Inferior parietal cortex (tissue), 1 donor: Measurements from ENCODE around the gene LRRC63.
"Not testable (repeated sequence)": the region's sequence is repeated elsewhere in the genome, so short reads cannot be mapped to it uniquely, and the experiment has no call there.

Experiments
- DNase-seq: peaks from one replicate; pipeline ENCODE4 v3.0.0-alpha.2; 2016; ENCODE audit errors: extremely low spot score

LRRC63 gene, protein sequence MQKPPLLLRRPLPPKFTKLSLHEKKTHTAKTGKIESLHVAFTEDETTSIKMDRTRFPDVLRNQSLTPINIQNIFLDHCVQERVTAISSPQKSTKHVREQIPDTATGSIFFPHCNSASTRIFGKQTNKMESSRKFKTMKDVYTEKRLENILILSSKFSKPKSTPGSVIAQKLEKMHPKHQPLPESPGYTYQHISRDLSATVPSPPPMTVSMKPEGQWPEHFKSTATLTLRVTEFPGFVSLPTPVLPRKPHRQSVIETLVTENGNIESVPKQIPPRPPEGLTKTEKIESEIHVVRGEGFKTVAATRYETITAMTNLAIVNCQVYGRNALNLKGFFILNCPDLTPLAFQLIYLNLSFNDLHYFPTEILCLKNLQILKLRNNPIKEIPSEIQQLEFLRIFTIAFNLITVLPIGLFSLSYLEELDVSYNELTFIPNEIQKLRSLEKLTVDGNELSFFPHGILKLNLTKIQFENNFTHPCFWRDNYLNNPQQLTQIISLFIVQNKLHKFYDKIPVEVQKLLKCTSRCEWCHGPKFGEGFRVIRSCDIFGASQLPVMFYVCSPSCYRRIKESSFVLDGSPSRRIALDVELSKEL

GRCh38 chr13:46211483-46212351 lies at the start of gene LRRC63:
Gene LRRC63, plus strand, starts transcription at chr13:46211928. Its CDS starts 1,107 bp downstream, at chr13:46213035.
- peak; percentile 76 for DNase-seq

GRCh38 chr13:46162741-46163140 lies 49.0 kb upstream of the LRRC63 start:
- not testable (repeated sequence) for DNase-seq

GRCh38 chr13:46164661-46165060 lies 47.1 kb upstream of the LRRC63 start:
- DNase-seq, result no peak

DNA sequence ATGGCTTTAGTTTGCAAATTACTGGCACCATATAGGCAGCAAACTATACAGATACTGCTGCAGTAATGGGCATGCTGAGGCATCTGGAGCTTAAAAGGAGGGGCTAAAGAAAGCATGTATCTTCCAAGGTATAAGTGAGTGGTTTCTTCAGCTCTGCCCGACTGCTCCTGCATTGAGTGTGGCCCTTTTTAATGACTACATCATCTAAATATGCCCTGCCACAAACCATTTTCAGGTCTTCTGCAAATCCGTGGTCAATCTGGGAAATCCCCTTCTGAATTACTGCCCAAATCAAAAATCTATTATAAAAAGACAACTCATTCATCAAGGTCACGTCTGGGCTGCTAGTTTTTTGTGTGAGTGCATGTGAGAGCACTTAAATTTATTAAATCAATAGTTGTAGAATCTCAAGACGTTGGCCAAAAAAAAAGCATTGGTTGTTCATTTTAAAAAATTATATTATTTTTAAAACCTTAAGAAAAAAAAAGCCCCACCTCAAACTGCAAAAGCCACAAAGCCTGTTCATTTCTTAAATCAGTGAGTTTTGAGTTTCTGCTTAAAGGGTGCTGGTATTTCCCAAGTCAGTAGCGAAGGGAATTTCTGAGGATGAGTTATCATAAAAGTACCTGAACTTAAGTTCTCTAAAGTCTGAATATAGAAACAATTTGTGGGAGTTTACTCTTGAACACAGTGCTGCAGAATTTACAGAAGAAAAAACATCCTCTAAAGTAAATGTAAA lies 46.1 kb upstream of the LRRC63 start:
- DNase-seq, result no peak

DNA sequence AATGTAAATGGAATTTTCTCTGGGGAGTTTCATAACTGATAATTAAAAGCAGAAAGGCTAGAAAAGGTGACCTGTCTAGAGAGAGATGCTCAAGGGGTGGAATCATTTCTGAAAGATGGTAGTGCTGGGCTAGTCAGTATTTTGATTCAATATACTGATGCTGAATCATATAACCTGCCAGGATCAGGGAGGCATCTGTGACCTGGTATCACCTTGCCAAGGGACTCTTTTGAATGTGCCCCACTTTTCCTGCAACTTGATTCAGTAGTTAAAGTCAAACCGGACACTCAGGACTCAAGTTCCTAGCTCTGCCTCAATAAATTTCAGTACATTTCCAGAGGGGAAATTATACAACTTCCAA lies 45.5 kb upstream of the LRRC63 start:
- DNase-seq, result no peak

- DNase-seq, result no peak
Measured at GRCh38 chr13:46166947-46167610, 44.6 kb upstream of the LRRC63 start.

DNA sequence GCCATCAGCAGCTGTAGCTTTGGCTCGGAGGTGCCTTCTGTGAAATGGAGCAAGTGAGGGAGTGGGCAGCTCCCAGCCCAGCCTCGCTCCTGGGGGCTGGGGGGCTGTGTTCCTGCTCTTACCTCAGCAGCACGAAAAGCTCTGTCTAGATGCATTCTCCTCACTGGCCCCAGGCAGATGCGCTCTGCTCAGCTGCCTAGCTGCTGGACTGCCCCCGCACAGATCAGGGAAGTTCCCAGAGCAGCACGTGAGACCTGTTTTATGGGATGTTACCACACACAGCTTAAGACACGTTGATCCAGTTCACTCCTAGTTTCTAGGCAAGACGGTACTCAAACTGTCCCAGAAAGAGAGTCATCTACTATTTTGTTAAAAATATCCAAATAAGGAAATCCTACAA lies 43.4 kb upstream of the LRRC63 start:
- DNase-seq, result no peak

DNA sequence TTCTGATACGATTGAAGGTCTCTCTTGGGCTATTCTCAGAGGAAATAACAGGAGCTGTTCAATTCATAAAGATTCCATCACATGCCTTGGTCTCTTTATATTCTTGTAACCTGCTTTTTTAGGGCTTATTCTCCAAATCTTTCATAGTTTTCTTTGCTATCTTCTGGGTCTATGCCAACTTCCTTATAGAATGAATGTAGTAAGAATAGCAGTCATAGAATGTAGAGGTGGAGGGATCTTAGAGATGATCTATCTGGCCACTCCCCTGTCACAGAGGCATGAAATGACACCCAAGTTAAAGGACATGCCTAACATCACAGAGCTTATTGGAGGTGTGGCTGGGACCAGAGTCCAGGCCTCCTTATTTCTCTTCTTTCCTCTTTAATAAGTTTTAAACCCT lies 42.9 kb upstream of the LRRC63 start:
- DNase-seq, result no peak

- no peak for DNase-seq
Measured at GRCh38 chr13:46169758-46170157, 42.0 kb upstream of the LRRC63 start.

GRCh38 chr13:46170268-46170667 lies 41.5 kb upstream of the LRRC63 start:
- DNase-seq, result no peak

- DNase-seq, result no peak
Measured at GRCh38 chr13:46170687-46171086, 41.0 kb upstream of the LRRC63 start.

GRCh38 chr13:46171217-46171616 lies 40.5 kb upstream of the LRRC63 start:
- no peak for DNase-seq

- no peak for DNase-seq
Measured at GRCh38 chr13:46171739-46172138, 40.0 kb upstream of the LRRC63 start.

GRCh38 chr13:46172531-46172991 lies 39.2 kb upstream of the LRRC63 start:
- no peak for DNase-seq

GRCh38 chr13:46173656-46174055 lies 38.1 kb upstream of the LRRC63 start:
- no peak for DNase-seq

DNA sequence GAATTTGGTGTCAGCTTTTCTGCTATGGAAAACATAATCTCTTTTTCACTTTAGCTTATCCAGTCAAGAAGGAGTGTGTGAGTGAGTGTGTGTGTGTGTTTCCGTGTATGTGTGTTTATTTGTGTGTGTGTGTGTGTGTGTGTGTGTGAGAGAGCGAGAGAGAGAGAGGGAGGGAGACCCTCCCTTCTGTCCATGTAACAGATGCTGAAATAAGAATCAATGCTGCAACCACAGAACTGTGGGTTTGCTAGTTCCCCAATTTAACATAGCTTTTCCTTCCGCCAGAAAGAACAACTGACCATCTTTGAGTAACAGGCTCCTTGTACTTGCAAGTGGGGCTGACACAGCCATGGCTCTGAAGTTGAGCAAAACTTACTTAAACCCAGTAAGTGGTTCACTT lies 35.0 kb upstream of the LRRC63 start:
- DNase-seq, result no peak

DNA sequence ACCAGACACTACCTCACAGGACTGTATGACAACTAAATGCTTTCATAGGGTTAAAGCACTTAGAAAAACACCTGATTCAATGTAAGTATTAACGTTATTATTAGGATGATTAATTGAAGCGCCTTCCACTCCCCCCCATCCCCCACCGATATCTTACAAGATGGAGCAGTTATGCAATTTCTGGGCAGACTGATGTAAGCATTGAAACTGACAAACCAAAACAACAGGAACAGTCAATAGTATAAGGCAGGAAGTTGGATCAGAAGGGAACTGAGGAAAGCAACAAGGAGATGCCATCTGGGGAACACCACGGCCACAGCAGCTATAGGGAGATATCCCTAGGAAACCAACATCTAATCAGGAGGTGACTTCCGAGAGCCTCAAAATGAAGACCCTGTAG lies 33.6 kb upstream of the LRRC63 start:
- no peak for DNase-seq

DNA sequence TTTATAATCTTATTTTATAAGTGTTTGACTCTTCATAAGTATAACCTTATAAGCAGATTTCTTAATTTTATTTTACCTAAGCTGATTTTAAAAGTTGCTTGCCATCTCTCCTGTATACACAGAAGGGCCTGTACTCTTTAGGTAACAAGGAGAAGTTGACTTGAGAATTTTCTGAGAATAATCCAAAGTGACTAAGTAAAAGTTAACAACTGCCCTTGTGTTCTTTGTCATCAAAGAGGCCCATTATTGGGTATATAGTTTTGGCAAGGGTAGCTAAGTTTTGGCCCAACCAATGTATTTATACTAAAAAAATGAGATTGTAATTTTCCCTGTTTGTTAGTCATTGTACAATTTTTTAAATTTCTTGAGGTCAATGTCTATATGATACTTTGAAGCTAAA lies 32.9 kb upstream of the LRRC63 start:
- DNase-seq, result no peak

- DNase-seq, result no peak
Measured at GRCh38 chr13:46179491-46179908, 32.2 kb upstream of the LRRC63 start.

DNA sequence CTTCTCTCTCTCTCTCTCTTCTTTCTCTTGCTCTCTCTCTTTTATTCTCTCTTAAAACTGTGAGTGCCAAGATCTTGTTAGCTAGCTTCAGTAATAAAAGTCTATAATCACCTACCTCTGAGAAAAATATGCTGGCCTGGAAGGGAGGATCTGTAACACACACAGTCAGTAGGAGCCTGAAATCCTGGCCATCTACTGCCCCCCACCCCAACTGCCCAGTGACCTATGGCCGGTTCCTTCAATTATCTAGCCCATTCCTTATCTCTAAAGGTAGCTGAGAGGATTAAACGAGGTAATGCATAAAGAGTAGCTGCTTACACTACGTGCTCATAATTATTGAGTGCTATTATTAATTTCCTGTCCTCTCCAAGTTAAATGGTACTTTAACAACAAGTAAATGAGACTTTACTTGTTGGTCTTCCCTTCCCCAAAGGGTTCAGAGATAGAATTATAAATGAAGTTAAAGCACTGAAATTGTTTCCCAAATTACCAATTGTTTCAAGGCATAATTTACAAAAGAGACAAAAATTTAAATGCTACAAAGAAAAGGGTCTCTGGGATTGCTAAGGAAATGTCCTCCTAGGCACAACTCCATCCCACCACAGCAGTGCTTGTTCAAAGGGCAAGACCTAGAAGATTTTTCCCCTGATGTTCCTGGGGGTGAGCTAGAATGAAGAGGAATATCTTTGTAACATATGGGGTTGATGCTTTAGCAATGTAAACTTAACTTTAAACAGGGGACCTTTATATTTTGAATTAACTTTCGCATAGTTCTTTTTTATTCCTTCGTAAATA lies 31.6 kb upstream of the LRRC63 start:
- DNase-seq, result no peak
